Endothelial cell of umbilical vein (primary cell): Measurements from ENCODE around the gene DACT2.

Experiments used
- CTCF ChIP-seq, 2 donors: IDR thresholded peaks; 1 replicate in 1 of 2; 2 replicates in 1 of 2; pipeline ENCODE4 v1.5.1; 2011; ENCODE audit warnings: low read length in 2 of 2, mild to moderate bottlenecking in 2 of 2, moderate library complexity in 2 of 2, control low read depth in 1 of 2, inconsistent platforms in 1 of 2, low read depth in 1 of 2; ENCODE audit not compliant: insufficient read depth in 1 of 2; ENCODE audit errors: extremely low read depth in 1 of 2
- EZH2 ChIP-seq: IDR thresholded peaks from 2 replicates; pipeline ENCODE4 v1.6.1; 2012; ENCODE audit warnings: borderline replicate concordance, low read depth, mild to moderate bottlenecking, moderate library complexity, low read length, inconsistent platforms; ENCODE audit not compliant: severe bottlenecking
- GATA2 ChIP-seq: IDR thresholded peaks from 2 replicates; pipeline ENCODE4 v1.7.0; 2011; ENCODE audit warnings: low read depth, mild to moderate bottlenecking, moderate library complexity, mixed read lengths, low read length; ENCODE audit not compliant: insufficient read length, insufficient read depth
- MYC ChIP-seq: IDR thresholded peaks from one replicate; pipeline ENCODE4 v1.6.1; 2011; ENCODE audit warnings: mild to moderate bottlenecking, low read depth, low read length
- POLR2A ChIP-seq: IDR thresholded peaks from 2 replicates; pipeline ENCODE4 v1.6.1; 2012; ENCODE audit warnings: low read depth, mild to moderate bottlenecking, control low read depth, low read length
- POLR2AphosphoS5 ChIP-seq: IDR thresholded peaks from 2 replicates; pipeline ENCODE4 v1.6.1; 2012; ENCODE audit warnings: low read depth, mild to moderate bottlenecking, control low read depth, low read length, moderate library complexity; ENCODE audit not compliant: insufficient read depth

- no peak for TF ChIP-seq CTCF (IDR thresholded peaks at IDR 0.05; ENCODE audit: extremely low read depth in 1 of 2, insufficient read depth in 1 of 2, low read depth in 1 of 2, low read length in 2 of 2)
- no peak for TF ChIP-seq POLR2A
- TF ChIP-seq GATA2: no peak
- TF ChIP-seq MYC: no peak
- TF ChIP-seq EZH2: no peak
- no peak for TF ChIP-seq POLR2AphosphoS5
Observed at GRCh38 chr6:168320634-168321033, 1.1 kb upstream of the DACT2 start.
